ENCODE data around the gene SELPLG. TPM values are rescaled to one million over a fixed set of nuclear protein-coding genes. Genes with fewer than 3 reads are reported as not detected.

SELPLG gene
- total and polyA plus RNA-seq, 3 donors from 2014 or later: 1.1 to 10.4 (median 2.7) TPM

DNA sequence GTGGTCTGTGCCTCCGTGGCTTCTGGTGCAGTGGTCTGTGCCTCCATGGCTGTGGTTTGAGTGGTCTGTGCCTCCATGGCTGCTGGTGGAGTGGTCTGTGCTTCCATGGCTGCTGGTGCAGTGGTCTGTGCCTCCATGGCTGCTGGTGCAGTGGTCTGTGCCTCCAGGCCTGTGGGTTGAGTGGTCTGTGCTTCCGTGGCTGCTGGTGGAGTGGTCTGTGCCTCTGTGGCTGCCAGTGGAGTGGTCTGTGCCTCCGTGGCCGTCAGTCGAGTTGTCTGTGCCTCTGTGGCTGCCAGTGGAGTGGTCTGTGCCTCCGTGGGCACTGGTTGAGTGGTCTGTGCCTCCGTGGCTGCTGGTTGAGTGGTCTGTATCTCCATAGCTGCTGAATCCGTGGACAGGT, 10.1 kb downstream of the SELPLG start:
- H3K27ac ChIP-seq: no peak overlapping the region
- no peak overlapping the region for H3K4me3 ChIP-seq
- TF ChIP-seq POLR2A (IDR thresholded peaks at IDR 0.05): no peak
- TF ChIP-seq, protein P1, sequence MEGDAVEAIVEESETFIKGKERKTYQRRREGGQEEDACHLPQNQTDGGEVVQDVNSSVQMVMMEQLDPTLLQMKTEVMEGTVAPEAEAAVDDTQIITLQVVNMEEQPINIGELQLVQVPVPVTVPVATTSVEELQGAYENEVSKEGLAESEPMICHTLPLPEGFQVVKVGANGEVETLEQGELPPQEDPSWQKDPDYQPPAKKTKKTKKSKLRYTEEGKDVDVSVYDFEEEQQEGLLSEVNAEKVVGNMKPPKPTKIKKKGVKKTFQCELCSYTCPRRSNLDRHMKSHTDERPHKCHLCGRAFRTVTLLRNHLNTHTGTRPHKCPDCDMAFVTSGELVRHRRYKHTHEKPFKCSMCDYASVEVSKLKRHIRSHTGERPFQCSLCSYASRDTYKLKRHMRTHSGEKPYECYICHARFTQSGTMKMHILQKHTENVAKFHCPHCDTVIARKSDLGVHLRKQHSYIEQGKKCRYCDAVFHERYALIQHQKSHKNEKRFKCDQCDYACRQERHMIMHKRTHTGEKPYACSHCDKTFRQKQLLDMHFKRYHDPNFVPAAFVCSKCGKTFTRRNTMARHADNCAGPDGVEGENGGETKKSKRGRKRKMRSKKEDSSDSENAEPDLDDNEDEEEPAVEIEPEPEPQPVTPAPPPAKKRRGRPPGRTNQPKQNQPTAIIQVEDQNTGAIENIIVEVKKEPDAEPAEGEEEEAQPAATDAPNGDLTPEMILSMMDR (IDR thresholded peaks at IDR 0.05): no peak
- H3K9me3 ChIP-seq: no peaks in the 10 kb centered on the region
- H3K36me3 ChIP-seq (ENCODE audit: low read depth, missing control alignments): no peaks in the 10 kb centered on the region
- no peak for DNase-seq
- no peaks in the 10 kb centered on the region for H3K4me1 ChIP-seq
- 80 to 96% methylated on average over 1 to 7 of the region's 8 CpGs for WGBS, 2 donors
- intact Hi-C loops (cut with DNase I; ENCODE audit: low total_unique reads): no loop called here
- H3K27me3 ChIP-seq: no peaks in the 10 kb centered on the region

DNA sequence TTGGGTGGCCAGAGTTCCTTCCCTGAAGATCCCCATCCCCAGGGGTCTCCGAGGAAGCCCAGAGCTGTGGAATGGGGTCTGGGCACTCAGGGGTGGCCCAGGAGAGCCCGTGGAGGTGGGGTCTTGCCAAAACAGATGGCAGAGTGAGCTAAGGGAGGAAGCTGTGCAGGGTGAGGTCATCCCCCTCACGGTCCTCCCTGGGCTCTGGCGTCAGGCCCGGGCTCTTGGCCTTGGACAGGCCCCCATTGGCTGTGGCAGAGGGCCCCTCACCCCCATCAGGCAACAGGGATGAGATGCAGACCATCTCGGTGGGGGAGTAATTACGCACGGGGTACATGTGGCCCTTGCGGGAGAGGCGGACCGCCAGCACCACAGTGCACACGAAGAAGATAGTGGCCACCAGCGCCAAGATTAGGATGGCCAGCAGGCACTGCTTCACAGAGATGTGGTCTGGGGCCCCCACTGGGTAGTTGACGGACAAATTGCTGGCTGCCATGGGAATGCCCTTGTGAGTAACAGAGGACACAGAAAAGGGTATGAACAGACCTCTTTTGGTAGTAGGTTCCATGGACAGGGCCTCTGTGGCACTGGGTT, 10.7 kb downstream of the SELPLG start:
- H3K4me3 ChIP-seq: no peak overlapping the region
- no peaks in the 10 kb centered on the region for H3K4me1 ChIP-seq
- H3K9me3 ChIP-seq: no peaks in the 10 kb centered on the region
- intact Hi-C loops (cut with DNase I; ENCODE audit: low total_unique reads): no loop called here
- no peak for DNase-seq
- H3K36me3 ChIP-seq (ENCODE audit: low read depth, missing control alignments): no peaks in the 10 kb centered on the region
- 72 to 100% methylated on average over 3 to 14 of the region's 14 CpGs for WGBS, 2 donors
- H3K27me3 ChIP-seq: no peaks in the 10 kb centered on the region
- TF ChIP-seq POLR2A (IDR thresholded peaks at IDR 0.05): no peak
- TF ChIP-seq, protein P1 (IDR thresholded peaks at IDR 0.05): no peak
- no peak overlapping the region for H3K27ac ChIP-seq

DNA sequence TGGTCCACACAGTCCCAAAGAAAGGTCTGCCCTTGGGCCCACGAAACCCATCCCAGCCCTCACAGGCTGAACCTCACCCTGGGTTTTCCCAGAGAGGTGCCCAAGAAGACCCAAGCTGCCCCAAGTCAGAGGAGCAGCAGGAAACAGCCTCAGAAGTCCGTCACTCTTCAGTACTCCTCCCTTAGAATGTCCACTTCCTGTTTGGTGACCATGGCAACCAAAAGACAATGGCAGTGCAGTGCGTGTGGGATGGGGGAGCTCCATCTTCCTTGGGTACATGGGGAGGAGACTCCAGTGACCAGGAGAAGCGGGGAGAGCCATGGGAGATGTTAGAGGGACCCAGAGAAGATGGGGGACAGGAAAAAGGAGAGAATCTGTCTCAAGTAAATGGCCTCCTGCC, 11.3 kb downstream of the SELPLG start:
- Histone ChIP-seq H3K36me3 (ENCODE audit: low read depth, missing control alignments) (no peaks in the 10 kb centered on the region), H3K27ac (no peak overlapping the region), H3K27me3 (no peaks in the 10 kb centered on the region), H3K9me3 (no peaks in the 10 kb centered on the region), H3K4me1 (no peaks in the 10 kb centered on the region), H3K4me3 (no peak overlapping the region)
- WGBS, 2 donors: 43 to 64% methylated on average over 3 to 4 of the region's 4 CpGs
- intact Hi-C loops (cut with DNase I; ENCODE audit: low total_unique reads): no loop called here
- TF ChIP-seq POLR2A (IDR thresholded peaks at IDR 0.05): no peak
- TF ChIP-seq, protein P1 (IDR thresholded peaks at IDR 0.05): no peak
- no peak for DNase-seq

DNA sequence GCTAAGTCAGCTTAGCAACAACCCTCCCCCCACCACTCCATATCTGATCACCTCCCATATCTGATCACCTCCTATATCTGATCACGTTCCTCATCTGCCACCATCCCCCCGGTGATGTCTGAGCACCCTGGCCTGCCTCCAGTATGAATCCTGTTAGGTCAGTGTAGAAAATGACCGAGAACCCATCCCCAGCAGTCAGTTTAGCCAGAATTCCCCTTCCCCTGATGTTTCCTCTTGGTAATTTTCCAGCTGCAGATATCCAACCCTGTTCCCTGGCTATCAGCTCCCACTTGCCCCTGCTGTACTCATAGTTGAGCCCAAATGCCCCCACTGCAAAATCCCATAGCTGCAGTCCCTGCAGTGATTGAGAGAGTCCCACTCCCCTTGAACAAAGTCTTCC, 12.5 kb downstream of the SELPLG start:
- no peak for TF ChIP-seq POLR2A (IDR thresholded peaks at IDR 0.05)
- TF ChIP-seq, protein P1 (IDR thresholded peaks at IDR 0.05): no peak
- 77 to 89% methylated on average over 3 of the region's 3 CpGs for WGBS, 2 donors
- no peak for DNase-seq

DNA sequence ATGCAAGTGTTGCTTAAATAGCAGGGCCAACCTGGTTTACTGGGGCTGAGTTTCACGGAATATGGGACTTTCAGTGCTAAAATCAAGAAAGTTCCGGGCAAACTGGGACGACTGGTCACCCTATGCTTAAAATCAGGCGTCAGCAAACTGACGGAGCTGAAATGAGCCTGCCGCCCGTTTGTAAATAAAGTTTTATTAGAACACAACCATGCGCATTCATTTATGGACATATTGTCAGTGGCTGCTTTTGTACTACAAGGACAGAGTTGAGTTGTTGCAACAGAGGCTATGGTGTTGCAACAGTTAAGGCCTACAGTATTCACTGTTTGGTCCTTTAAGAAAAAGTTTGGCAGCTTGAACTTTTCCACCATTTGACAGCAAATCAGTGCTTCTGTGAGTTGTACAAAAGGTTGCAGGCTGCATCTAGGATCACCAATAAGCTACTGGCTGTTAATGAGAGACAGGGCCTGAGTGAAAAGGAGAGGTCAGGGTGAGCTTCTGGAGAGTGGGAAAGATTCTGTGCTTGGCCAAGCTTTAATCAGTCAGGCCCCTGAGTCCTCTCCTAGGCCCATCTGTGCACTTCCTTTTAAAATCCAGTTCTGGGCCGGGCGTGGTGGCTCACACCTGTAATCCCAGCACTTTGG, 13.3 kb downstream of the SELPLG start:
- 85 to 89% methylated on average over 10 of the region's 10 CpGs for WGBS, 2 donors
- TF ChIP-seq POLR2A (IDR thresholded peaks at IDR 0.05): no peak
- no peak overlapping the region for H3K27ac ChIP-seq
- no peaks in the 10 kb centered on the region for H3K9me3 ChIP-seq
- DNase-seq: no peak
- no peaks in the 10 kb centered on the region for H3K27me3 ChIP-seq
- no peak overlapping the region for H3K4me3 ChIP-seq
- H3K36me3 ChIP-seq (ENCODE audit: low read depth, missing control alignments): no peaks in the 10 kb centered on the region
- no peaks in the 10 kb centered on the region for H3K4me1 ChIP-seq
- intact Hi-C loops (cut with DNase I; ENCODE audit: low total_unique reads): no loop called here

More for the DNA sequence above, 12.5 kb downstream of the SELPLG start:
- no peaks in the 10 kb centered on the region for H3K4me1 ChIP-seq
- no peaks in the 10 kb centered on the region for H3K9me3 ChIP-seq
- H3K27ac ChIP-seq: no peak overlapping the region
- no peak overlapping the region for H3K4me3 ChIP-seq
- H3K27me3 ChIP-seq: no peaks in the 10 kb centered on the region
- intact Hi-C loops (cut with DNase I; ENCODE audit: low total_unique reads): no loop called here
- H3K36me3 ChIP-seq (ENCODE audit: low read depth, missing control alignments): no peaks in the 10 kb centered on the region

All from testis (tissue), 3 donors.